Keratinocyte (primary cell): ENCODE measurements around the gene BNC2. TPM values are rescaled to one million over a fixed set of nuclear protein-coding genes. Genes with fewer than 3 reads are reported as not detected.

Source experiments
- DNase-seq: peaks from one replicate; pipeline ENCODE4 v3.0.0-alpha.2; 2011; ENCODE audit warnings: low read depth, missing footprints, low spot score
- FAIRE-seq: peaks from 2 replicates; lab custom pipeline; 2011; peaks lifted over from hg19 to GRCh38; lab: Jason Lieb, UNC
- H2AFZ ChIP-seq: 2 replicates; pipeline ENCODE4 v1.6.0; 2012; ENCODE audit warnings: low read length, control low read depth, inconsistent platforms; ENCODE audit not compliant: control insufficient read depth
- H3K27ac ChIP-seq: 2 replicates; pipeline ENCODE4 v1.5.1; 2011; ENCODE audit warnings: low read length; ENCODE audit not compliant: control insufficient read depth, insufficient read depth
- H3K27me3 ChIP-seq: 3 replicates; pipeline ENCODE4 v1.6.0; 2011; ENCODE audit warnings: low read length; ENCODE audit not compliant: control insufficient read depth, insufficient read depth; ENCODE audit errors: extremely low read depth
- H3K36me3 ChIP-seq, 2 experiments: 2 replicates in 1 of 2; 3 replicates in 1 of 2; pipeline ENCODE4 v1.5.1; 2011; ENCODE audit warnings: low read length in 2 of 2, mild to moderate bottlenecking in 1 of 2; ENCODE audit not compliant: control insufficient read depth in 2 of 2, insufficient read depth in 2 of 2; ENCODE audit errors: extremely low read depth in 1 of 2
- H3K4me1 ChIP-seq: 3 replicates; pipeline ENCODE4 v1.5.1; 2011; ENCODE audit warnings: low read length; ENCODE audit not compliant: control insufficient read depth, insufficient read depth; ENCODE audit errors: extremely low read depth
- H3K4me2 ChIP-seq: 3 replicates; pipeline ENCODE4 v1.6.0; 2011; ENCODE audit warnings: low read depth, low read length; ENCODE audit not compliant: control insufficient read depth, insufficient read depth; ENCODE audit errors: extremely low read depth
- H3K4me3 ChIP-seq, 3 experiments: fragments of 200-600 bp in 1 of 3; sonication (generic) in 1 of 3; 2 replicates in 2 of 3; 3 replicates in 1 of 3; pipeline ENCODE4 v1.5.1; 2011 to 2016; ENCODE audit warnings: low read length in 3 of 3, mild to moderate bottlenecking in 3 of 3, control low read depth in 2 of 3, inconsistent platforms in 1 of 3, low read depth in 1 of 3, mixed read lengths in 1 of 3, mixed run types in 1 of 3, moderate library complexity in 1 of 3; ENCODE audit not compliant: control insufficient read depth in 2 of 3, insufficient read depth in 2 of 3; ENCODE audit errors: extremely low read depth in 1 of 3
- H3K79me2 ChIP-seq: 2 replicates; pipeline ENCODE4 v1.6.0; 2012; ENCODE audit warnings: low read length; ENCODE audit not compliant: control insufficient read depth, insufficient read depth
- H3K9ac ChIP-seq: 3 replicates; pipeline ENCODE4 v1.6.0; 2011; ENCODE audit warnings: low read length; ENCODE audit not compliant: control insufficient read depth, insufficient read depth; ENCODE audit errors: extremely low read depth
- H3K9me1 ChIP-seq: 3 replicates; pipeline ENCODE4 v1.6.0; 2011; ENCODE audit warnings: low read length; ENCODE audit not compliant: control insufficient read depth, insufficient read depth; ENCODE audit errors: extremely low read depth
- H3K9me3 ChIP-seq: 2 replicates; pipeline ENCODE4 v1.5.1; 2012; ENCODE audit warnings: low read depth, low read length; ENCODE audit not compliant: control insufficient read depth
- H4K20me1 ChIP-seq: 3 replicates; pipeline ENCODE4 v1.6.0; 2011; ENCODE audit warnings: low read length; ENCODE audit not compliant: control insufficient read depth, insufficient read depth; ENCODE audit errors: extremely low read depth
- CTCF ChIP-seq, 3 experiments: IDR thresholded peaks in 1 of 3; conservative IDR thresholded peaks in 1 of 3; optimal IDR thresholded peaks in 1 of 3; 2 replicates in 2 of 3; 3 replicates in 1 of 3; pipeline versions ENCODE3 to v1.5.1; 2011; ENCODE audit warnings: low read length in 3 of 3, mild to moderate bottlenecking in 3 of 3, moderate library complexity in 2 of 3, control low read depth in 1 of 3, inconsistent platforms in 1 of 3; ENCODE audit not compliant: insufficient read depth in 2 of 3; ENCODE audit errors: extremely low read depth in 1 of 3
- EZH2 ChIP-seq: IDR thresholded peaks from one replicate; pipeline ENCODE4 v1.6.1; 2012; ENCODE audit warnings: inconsistent platforms, mild to moderate bottlenecking, low read length, moderate library complexity
- dilution Hi-C: fragments of 300-500 bp; cut with MboI; formaldehyde crosslinking; loops from one replicate; pipeline ENCODE4 v1.7.0; 2020; ENCODE audit warnings: low sequenced_read_pairs; ENCODE audit not compliant: extremely low pct_ligation_motif_present
- polyA plus RNA-seq, 5 experiments: library from polyadenylated mRNA; depleted of rRNA in 3 of 5; stranded (reverse) in 3 of 5; stranded (forward) in 1 of 5; unstranded in 1 of 5; fragments of >200 nt; gene quantifications; 1 replicate in 1 of 5; 2 replicates in 3 of 5; 3 replicates in 1 of 5; pipeline versions ENCODE4 v1.2.1 to v1.2.3, GENCODE V29; 2011 to 2012; ENCODE audit warnings: missing spikeins in 2 of 5, low read depth in 1 of 5, low replicate concordance in 1 of 5

BNC2 gene
- polyA plus RNA-seq, 1 donor (not counting 4 experiments of a cell fraction or from before 2014, with no cell fraction given), result 1.1 TPM

DNA sequence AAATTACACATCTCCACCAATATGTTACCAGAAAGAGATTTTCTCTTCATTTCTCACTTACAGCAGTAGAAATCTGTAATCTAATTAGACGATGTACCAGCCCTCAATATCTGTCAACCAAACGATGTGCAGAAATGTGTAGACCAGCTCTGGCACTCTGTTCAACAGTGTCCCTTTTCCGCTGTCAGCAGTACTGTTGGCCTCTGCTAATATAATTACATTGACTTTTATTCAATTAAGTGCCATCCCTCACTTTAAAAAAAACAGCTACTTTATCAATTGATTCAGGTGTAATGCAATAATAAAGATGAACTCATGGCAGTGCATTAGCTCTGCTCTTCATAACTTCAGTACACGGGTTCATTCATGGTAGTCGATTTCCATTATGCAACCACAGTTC lies 448.4 kb downstream of the BNC2 start:
- H3K4me3 ChIP-seq, result no peak overlapping the region
- no peaks in the 10 kb centered on the region for H3K9me1 ChIP-seq
- no peak for TF ChIP-seq EZH2
- TF ChIP-seq CTCF (optimal IDR thresholded peaks at IDR 0.05 in 1 of 3, IDR thresholded peaks at IDR 0.05 in 1 of 3, conservative IDR thresholded peaks at IDR 0.05 in 1 of 3; ENCODE audit: extremely low read depth in 1 of 3, insufficient read depth in 2 of 3, low read length in 3 of 3), result no peak
- H2AFZ ChIP-seq, result no peak overlapping the region
- dilution Hi-C loops, result no loop called here
- no peak overlapping the region for H3K9ac ChIP-seq
- H3K9me3 ChIP-seq, result no peaks in the 10 kb centered on the region
- peaks cover 21% of the 10 kb centered on the region for H3K4me1 ChIP-seq
- no peaks in the 10 kb centered on the region for H3K36me3 ChIP-seq
- H3K4me2 ChIP-seq, result no peak overlapping the region
- no peaks in the 10 kb centered on the region for H3K79me2 ChIP-seq
- no peaks in the 10 kb centered on the region for H3K27me3 ChIP-seq
- no peak overlapping the region for H3K27ac ChIP-seq
- H4K20me1 ChIP-seq, result no peaks in the 10 kb centered on the region
- FAIRE-seq (no peak), DNase-seq (no peak)

DNA sequence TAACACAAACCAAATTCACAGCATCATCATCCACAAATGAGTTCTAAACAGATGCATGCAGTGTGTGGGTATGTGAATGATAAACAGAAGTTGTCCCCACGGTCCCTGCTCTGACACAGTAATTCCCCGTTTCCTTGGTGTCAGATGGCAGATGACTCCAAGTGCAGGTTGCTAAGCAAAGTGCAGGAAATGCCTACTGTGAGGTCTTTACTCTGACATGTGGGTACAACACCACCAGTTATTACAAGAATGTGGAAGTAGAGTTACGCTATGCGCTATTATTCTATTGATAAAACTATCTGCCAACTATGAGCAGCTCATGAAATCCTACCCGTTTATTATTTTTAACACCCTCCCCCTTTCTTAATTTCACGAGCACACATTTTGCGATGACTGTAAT lies 448.9 kb downstream of the BNC2 start:
- Histone ChIP-seq H4K20me1 (no peaks in the 10 kb centered on the region), H3K9me3 (no peaks in the 10 kb centered on the region), H3K4me2 (no peak overlapping the region), H3K36me3 (no peaks in the 10 kb centered on the region), H3K79me2 (no peaks in the 10 kb centered on the region), H3K27ac (no peak overlapping the region), H3K9me1 (no peaks in the 10 kb centered on the region), H2AFZ (no peak overlapping the region), H3K4me1 (peaks cover 16% of the 10 kb centered on the region), H3K27me3 (no peaks in the 10 kb centered on the region), H3K9ac (no peak overlapping the region), H3K4me3 (no peak overlapping the region)
- FAIRE-seq, result no peak
- no peak for DNase-seq
- TF ChIP-seq CTCF (optimal IDR thresholded peaks at IDR 0.05 in 1 of 3, IDR thresholded peaks at IDR 0.05 in 1 of 3, conservative IDR thresholded peaks at IDR 0.05 in 1 of 3; ENCODE audit: extremely low read depth in 1 of 3, insufficient read depth in 2 of 3, low read length in 3 of 3), result no peak
- no peak for TF ChIP-seq EZH2
- dilution Hi-C loops, result no loop called here
